Colon (tissue), 2 donors: ENCODE measurements around the gene THBS2.
"Not testable (repeated sequence)": the region's sequence is repeated elsewhere in the genome, so short reads cannot be mapped to it uniquely, and the experiment has no call there.

Experiments
- FAIRE-seq: peaks from 2 replicates; lab custom pipeline; 2012; peaks lifted over from hg19 to GRCh38; lab: Jason Lieb, UNC
- donor health status: control.
- donor health status: control.

The THBS2 gene

GRCh38 chr6:169253337-169254238 is at the start of gene THBS2:
Gene THBS2 (minus strand): TSS chr6:169253846. CDS start chr6:169250784, 3,062 bp downstream.
- no peak for FAIRE-seq

GRCh38 chr6:169302716-169303115 is 49.1 kb upstream of the THBS2 start:
- no peak for FAIRE-seq

GRCh38 chr6:169302255-169302654 is 48.6 kb upstream of the THBS2 start:
- FAIRE-seq, result no peak

GRCh38 chr6:169300916-169301315 is 47.3 kb upstream of the THBS2 start:
- FAIRE-seq, result no peak

GRCh38 chr6:169298626-169299025 is 45.0 kb upstream of the THBS2 start:
- not testable (repeated sequence) for FAIRE-seq

GRCh38 chr6:169296622-169297021 is 43.0 kb upstream of the THBS2 start:
- no peak for FAIRE-seq

- no peak for FAIRE-seq
Measured at GRCh38 chr6:169296170-169296569, 42.5 kb upstream of the THBS2 start.

- FAIRE-seq, result no peak
Measured at GRCh38 chr6:169293196-169293595, 39.5 kb upstream of the THBS2 start.

GRCh38 chr6:169292338-169293124 is 38.9 kb upstream of the THBS2 start:
- no peak for FAIRE-seq

GRCh38 chr6:169291646-169292337 is 38.1 kb upstream of the THBS2 start:
- no peak for FAIRE-seq

GRCh38 chr6:169291148-169291547 is 37.5 kb upstream of the THBS2 start:
- FAIRE-seq, result no peak

- no peak for FAIRE-seq
Measured at GRCh38 chr6:169289619-169290339, 36.1 kb upstream of the THBS2 start.

- no peak for FAIRE-seq
Measured at GRCh38 chr6:169289257-169289618, 35.6 kb upstream of the THBS2 start.

- no peak for FAIRE-seq
Measured at GRCh38 chr6:169288591-169288990, 34.9 kb upstream of the THBS2 start.

- FAIRE-seq, result no peak
Measured at GRCh38 chr6:169287675-169288074, 34.0 kb upstream of the THBS2 start.

GRCh38 chr6:169286961-169287360 is 33.3 kb upstream of the THBS2 start:
- FAIRE-seq, result no peak

- FAIRE-seq, result no peak
Measured at GRCh38 chr6:169285165-169285564, 31.5 kb upstream of the THBS2 start.

GRCh38 chr6:169283924-169284323 is 30.3 kb upstream of the THBS2 start:
- peak; percentile 10 for FAIRE-seq

- FAIRE-seq, result no peak
Measured at GRCh38 chr6:169282043-169282442, 28.4 kb upstream of the THBS2 start.

GRCh38 chr6:169277619-169278018 is 24.0 kb upstream of the THBS2 start:
- FAIRE-seq, result no peak

- no peak for FAIRE-seq
Measured at GRCh38 chr6:169274781-169275180, 21.1 kb upstream of the THBS2 start.

- FAIRE-seq, result no peak
Measured at GRCh38 chr6:169273511-169273910, 19.9 kb upstream of the THBS2 start.
